HG02884 (cell line): ENCODE data around the gene CALY.
A peak's percentile ranks its signal among the peaks of the same experiment; 100 is the strongest.

Experiments used
- ATAC-seq: cut with Tn5 transposase; IDR thresholded peaks from one replicate; pipeline ENCODE4 v1.9.1; 2021; ENCODE audit warnings: mild to moderate bottlenecking, moderate library complexity; ENCODE audit not compliant: unreplicated experiment

The CALY gene

GRCh38 chr10:133292919-133293809 lies 43.5 kb downstream of the CALY start:
- ATAC-seq: no peak

DNA sequence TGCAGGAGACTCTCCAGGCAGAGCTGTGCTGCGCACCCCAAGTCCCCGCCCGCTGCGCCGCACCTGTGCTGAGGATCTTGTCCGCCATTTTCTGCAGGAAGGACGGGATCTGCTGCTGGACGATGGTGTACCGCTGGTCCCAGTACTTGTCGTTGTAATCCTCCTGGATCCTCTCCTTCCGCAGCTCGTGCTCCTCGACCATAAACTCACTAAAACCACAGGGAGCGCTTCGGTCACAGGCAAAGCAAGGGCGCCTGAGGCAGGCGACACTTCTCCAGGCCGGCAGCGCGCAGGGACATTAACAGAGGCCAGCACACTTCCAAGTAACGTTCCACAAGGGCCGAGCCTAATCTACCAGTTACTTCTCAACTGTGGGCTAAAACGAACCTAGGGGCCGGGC lies 46.9 kb downstream of the CALY start:
- no peak for ATAC-seq

GRCh38 chr10:133287832-133288500 lies 48.7 kb downstream of the CALY start:
- no peak for ATAC-seq

GRCh38 chr10:133286366-133286765 lies 50.3 kb downstream of the CALY start:
- no peak for ATAC-seq

DNA sequence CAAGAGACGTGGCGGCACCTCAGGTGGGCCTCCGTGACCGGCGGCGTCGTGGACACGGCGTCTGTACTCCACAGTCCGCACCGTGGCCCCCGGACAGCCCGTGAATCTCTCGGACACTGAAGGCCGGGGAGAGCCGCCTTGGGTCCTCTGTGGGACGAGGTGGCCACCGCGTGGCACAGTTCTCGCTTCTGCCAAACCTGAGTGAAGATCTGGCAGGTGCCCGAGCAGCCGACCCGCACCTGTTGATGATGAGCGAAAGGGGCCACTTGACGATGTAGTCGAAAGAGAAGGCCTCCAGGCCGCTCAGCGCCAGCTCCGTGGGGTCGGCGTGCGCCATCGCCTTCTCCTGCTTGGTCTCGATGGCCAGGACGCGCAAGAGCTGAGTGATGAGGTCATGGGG lies 51.5 kb downstream of the CALY start:
- no peak for ATAC-seq

DNA sequence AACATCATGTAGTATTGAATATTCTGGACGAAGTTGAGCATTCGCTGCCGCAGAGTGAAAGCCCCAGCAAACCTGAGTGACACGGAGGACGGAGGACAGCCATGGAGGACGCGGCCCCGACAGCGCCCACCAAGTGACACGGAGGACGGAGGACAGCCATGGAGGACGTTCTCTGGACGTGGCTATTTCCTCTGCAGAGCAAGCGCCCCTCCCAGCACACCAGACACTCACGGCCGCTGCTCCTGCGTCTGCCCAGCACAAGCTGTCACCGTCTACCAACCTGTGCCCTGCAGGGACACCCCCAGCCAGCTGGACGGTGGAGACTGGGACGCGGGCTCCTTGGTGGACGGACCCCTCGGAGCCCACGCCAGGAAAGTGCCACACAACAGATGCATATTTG lies 52.8 kb downstream of the CALY start:
- ATAC-seq: no peak

GRCh38 chr10:133282846-133283390 lies 53.8 kb downstream of the CALY start:
- ATAC-seq: no peak

DNA sequence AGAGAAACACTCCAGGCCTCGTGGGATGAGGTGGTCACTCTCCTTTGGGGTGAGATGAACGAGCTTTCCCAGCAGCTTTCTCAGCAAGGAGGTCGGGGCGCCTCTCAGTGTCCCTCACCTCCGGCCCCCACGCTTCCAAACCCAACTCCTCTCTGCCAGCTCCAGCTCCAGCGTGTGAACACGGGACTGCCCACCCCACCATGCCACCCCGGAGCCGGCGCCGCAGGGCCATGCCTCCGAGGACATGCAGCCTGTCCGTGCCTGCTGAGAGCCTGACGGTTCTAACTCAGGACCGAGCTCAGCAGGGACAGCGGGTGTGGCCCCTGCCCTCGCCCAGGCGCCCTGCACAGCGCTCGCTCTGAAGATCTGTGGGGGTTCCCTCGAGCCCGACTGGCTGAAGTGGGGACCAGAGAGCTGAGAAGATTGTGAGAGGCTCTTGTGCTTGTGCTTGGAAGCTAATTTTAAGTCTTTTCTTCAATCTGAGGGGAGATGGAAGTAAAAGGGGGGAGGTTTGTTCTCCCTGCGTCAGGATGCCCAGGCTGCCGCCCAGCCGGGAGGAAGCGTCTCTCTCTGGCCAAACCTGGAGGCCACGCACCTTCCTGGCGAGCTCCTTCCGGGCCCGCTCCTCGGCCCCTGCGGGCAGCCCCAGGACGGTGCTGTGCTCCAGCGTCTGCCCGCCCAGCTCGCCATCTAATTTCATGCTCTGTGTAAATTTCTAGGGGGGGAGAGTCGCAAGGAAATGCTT lies 54.9 kb downstream of the CALY start:
- no peak for ATAC-seq

DNA sequence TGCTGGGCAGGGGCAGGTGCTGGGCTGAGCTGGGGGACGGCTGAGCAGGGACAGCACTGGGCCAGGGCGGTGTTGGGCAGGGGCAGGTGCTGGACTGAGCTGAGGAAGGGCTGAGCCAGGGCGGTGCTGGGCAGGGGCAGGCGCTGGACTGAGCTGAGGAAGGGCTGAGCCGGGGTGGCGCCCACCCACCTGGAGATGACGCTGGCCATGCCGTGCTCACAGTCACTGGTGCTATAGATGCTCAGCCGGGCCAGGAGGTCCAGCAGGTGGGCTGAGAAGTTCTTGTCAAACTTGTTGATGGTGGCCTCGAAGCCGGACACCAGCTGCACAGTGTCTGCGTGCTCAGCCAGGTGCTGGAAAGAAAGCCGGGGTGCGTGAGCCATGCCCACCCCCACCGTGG lies 55.6 kb downstream of the CALY start:
- no peak for ATAC-seq

DNA sequence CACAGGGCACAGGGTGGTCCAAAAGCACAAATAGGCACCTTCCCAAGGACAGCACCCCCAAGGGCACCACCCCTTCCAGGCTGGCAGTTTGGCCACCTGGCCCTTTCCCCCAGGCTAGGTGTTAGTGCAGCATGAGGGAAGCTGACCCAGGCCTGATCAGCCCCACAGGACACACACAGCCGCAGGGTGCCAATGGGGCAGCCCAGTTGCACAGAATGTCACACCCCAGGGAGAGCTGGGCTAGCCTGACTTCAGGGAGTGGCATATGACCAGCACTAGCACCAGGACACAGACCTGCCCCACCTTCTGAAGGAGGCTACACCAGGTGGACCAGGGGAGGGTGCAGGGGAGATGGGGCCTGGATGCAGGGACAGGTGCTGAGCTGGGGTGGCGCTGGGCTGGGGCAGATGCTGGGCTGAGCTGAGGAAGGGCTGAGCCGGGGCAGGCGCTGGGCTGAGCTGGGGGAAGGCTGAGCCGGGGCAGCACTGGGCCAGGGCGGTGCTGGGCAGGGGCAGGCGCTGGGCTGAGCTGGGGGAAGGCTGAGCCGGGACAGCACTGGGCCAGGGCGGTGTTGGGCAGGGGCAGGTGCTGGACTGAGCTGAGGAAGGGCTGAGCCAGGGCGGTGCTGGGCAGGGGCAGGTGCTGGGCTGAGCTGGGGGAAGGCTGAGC lies 56.2 kb downstream of the CALY start:
- no peak for ATAC-seq

- no peak for ATAC-seq
These were observed 57.1 kb downstream of the CALY start for GRCh38 chr10:133279326-133280226.

GRCh38 chr10:133278577-133279265 lies 58.0 kb downstream of the CALY start:
- ATAC-seq: peak; percentile 44

- ATAC-seq: no peak
These were observed 58.6 kb downstream of the CALY start for GRCh38 chr10:133277993-133278576.

- no peak for ATAC-seq
These were observed 59.3 kb downstream of the CALY start for GRCh38 chr10:133277277-133277992.

DNA sequence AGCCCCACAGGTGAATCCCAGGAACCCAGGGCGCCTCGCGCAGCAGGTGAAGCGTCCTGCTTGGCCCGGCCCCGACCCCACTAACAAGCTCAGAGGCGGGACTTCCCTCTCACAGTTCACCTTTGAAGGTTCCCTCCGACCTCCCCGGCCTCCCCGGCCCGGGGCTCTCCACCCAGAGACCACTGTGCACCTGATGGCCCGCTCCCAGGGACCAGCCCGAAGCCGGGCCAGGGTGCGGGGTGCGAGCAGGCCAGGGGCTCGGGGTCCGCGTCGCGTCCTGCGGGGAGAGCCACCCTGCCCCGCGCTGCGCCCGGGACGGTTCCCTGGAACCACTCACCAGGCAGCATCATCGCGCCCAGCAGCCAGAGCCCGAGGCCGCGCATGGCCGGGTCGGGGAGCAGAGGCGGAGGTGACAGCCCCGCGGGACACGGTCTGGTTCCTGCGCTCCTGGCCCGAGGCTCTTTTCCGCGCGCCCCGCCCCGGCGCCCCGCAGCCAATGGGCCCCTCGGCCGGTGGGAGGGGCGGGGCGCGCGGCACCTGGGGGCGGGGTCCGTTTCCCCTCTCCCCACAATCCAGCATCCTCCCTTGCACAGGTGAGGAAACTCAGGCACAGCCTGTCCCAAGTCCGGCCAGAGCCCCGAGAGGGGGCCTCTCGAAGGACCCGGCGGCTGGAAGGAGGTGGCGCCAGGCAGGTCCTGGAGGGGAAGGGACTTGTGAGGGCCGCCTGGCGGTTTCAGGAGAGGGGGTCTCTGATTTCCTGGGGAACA lies 60.1 kb downstream of the CALY start, which contains the start of gene ADAM8:
Gene ADAM8 (minus strand): TSS at position 434 of the 767 bp plus-strand sequence. CDS start 51 bp downstream, at position 383.
- no peak for ATAC-seq

- no peak for ATAC-seq
These were observed 60.6 kb downstream of the CALY start for GRCh38 chr10:133276100-133276434.

DNA sequence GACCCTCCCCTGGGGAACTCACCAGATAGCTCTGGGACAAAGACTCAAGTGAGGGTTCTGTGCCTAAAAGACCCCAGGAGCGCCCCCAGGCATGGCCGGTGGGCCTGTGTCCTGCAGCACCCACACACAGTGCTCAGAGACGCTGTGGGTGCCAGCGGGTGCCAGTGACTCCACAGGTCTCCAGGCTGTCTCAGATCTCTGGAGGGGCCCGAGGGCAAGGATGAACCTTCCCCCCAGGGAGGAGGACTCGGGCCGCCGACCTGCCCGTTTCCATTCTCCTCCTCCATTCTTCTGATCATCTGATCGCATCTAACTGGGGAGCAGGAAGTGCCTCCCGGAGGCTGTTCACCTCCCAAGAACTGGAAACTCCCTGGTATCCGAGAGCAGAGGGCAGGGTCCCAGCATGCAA lies 61.0 kb downstream of the CALY start:
- peak; percentile 32 for ATAC-seq
